Heart left ventricle (tissue), 13 donors: Measurements from ENCODE around the gene AJM1.

Experiments used
- CTCF ChIP-seq, 12 donors: fragments of 200-600 bp; sonication (generic) in 4 of 12; IDR thresholded peaks; one replicate each; pipeline versions ENCODE4 v1.5.0 to v1.8.0; 2018 to 2022; ENCODE audit warnings: antibody characterized with exemption in 12 of 12, mild to moderate bottlenecking in 5 of 12
- POLR2A ChIP-seq, 2 donors: fragments of 450-650 bp; IDR thresholded peaks; one replicate each; pipeline ENCODE4 v1.6.1; 2017; ENCODE audit warnings: antibody characterized with exemption in 2 of 2, mild to moderate bottlenecking in 2 of 2, moderate library complexity in 2 of 2
- donor health status: ischemic (EF 13 %, LVEDD 7.1; RV severe dilation, severe dysfunction).
- donor health status: DM: no; HTN: yes; CAD: no.
- donor health status: DM: no; HTN: no; CAD: no.
- donor health status: ischemic (EF 25% LVEDD 6.9; RV normal size, moderate dysfunction).
- donor health status: ischemic (EF 25% LVEDD 5.7; RV mildly dilated, moderate dysfunction).
- donor health status: ischemic (EF 35%, LVEDD 5.7; RV mildly dilated, moderate dysfunction).
- donor health status: nonischemic (EF 11% LVEDD 7.7; RV severe dilation, severe dysfunction).
- donor health status: DM: yes; HTN: yes; CAD: no.
- donor health status: PGD.
- donor health status: ischemic (EF 29% LVEDD 5.4; RV normal size, mild dysfunction).
- donor health status: nonischemic (EF 23%, LVEDD 6.1; RV moderate dilation, normal function).

- TF ChIP-seq CTCF (IDR thresholded peaks at IDR 0.05) (no peak), POLR2A (IDR thresholded peaks at IDR 0.05) (no peak)
These were observed 13.7 kb upstream of the AJM1 start for GRCh38 chr9:136828474-136829140.
